Retinal pigment epithelial cell (primary cell): Measurements from ENCODE around the gene MRM2.

Experiments used
- DNase-seq: peaks from one replicate; pipeline ENCODE4 v3.0.0-alpha.2; 2010; ENCODE audit warnings: low read depth
- H3K4me3 ChIP-seq: 2 replicates; pipeline ENCODE4 v1.5.1; 2011; ENCODE audit warnings: mild to moderate bottlenecking, low read length, control low read depth, moderate library complexity
- TF ChIP-seq, protein P1 (sequence below): conservative IDR thresholded peaks from 2 replicates; pipeline ENCODE4 v1.5.1; 2011; ENCODE audit warnings: low read depth, low read length, control low read depth, inconsistent platforms

Gene MRM2

DNA sequence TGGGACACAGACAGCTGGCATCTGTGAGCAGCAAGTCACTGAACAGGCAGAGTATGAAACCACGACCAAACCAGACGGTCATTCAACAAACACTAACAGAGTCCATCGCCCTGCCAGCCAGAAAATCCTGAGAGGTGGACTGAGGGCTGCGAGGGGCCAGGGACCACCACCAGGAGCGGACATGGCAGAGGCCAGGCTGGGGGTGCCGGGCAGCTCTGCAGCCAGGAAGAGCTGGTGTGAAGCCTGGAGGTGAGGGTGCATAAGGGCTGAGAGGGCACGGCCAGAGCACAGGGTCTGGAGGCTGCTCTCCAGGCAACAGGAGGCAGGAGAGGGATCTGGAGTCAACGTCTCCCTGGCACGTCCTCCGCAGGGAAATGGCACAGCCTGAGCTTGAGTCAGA lies 24.8 kb downstream of the MRM2 start:
- no peak overlapping the region for H3K4me3 ChIP-seq
- TF ChIP-seq, protein P1, sequence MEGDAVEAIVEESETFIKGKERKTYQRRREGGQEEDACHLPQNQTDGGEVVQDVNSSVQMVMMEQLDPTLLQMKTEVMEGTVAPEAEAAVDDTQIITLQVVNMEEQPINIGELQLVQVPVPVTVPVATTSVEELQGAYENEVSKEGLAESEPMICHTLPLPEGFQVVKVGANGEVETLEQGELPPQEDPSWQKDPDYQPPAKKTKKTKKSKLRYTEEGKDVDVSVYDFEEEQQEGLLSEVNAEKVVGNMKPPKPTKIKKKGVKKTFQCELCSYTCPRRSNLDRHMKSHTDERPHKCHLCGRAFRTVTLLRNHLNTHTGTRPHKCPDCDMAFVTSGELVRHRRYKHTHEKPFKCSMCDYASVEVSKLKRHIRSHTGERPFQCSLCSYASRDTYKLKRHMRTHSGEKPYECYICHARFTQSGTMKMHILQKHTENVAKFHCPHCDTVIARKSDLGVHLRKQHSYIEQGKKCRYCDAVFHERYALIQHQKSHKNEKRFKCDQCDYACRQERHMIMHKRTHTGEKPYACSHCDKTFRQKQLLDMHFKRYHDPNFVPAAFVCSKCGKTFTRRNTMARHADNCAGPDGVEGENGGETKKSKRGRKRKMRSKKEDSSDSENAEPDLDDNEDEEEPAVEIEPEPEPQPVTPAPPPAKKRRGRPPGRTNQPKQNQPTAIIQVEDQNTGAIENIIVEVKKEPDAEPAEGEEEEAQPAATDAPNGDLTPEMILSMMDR = no peak

DNA sequence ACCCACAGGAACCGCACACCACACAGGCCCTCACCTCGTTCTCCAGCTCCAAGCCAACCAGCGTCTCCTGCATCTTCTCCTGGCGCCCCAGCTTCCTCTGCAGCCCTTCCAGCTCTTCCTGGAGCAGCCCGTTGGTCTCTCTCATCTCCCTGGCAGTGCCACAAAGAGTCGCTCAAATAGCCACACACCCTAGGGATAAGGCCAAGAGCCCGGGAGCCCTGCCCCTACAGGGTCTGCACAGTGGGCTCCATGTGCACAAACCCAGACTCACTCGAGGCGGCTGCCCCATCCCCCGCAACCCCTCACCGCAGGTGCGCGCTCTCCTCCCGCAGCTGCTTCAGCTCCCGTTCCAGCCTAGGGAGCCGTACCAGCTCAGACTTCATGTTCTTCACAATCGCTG lies 26.2 kb downstream of the MRM2 start:
- TF ChIP-seq, protein P1 = no peak
- no peak overlapping the region for H3K4me3 ChIP-seq
- no peak for DNase-seq

More for the DNA sequence above, 24.8 kb downstream of the MRM2 start:
- DNase-seq = no peak

DNA sequence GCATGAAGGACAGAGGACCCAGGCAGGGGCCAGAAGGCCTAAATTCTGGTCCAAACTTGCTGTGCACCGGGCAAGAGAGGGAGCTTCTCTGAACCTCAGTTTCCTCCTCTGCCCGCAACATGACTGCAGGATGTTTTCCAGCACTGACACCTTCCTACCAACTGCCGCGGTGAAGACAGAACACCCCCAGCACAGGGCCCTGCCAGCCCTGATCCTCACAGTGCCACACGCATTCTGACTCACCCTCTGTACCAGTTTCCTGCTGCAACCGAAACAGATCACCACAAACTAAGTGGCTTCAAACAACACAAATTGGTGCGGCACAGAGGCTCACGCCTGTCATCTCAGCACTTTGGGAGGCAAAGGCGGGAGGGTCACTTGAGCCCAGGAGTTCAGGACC lies 27.4 kb downstream of the MRM2 start:
- TF ChIP-seq, protein P1 = no peak
- DNase-seq = no peak
- no peak overlapping the region for H3K4me3 ChIP-seq

DNA sequence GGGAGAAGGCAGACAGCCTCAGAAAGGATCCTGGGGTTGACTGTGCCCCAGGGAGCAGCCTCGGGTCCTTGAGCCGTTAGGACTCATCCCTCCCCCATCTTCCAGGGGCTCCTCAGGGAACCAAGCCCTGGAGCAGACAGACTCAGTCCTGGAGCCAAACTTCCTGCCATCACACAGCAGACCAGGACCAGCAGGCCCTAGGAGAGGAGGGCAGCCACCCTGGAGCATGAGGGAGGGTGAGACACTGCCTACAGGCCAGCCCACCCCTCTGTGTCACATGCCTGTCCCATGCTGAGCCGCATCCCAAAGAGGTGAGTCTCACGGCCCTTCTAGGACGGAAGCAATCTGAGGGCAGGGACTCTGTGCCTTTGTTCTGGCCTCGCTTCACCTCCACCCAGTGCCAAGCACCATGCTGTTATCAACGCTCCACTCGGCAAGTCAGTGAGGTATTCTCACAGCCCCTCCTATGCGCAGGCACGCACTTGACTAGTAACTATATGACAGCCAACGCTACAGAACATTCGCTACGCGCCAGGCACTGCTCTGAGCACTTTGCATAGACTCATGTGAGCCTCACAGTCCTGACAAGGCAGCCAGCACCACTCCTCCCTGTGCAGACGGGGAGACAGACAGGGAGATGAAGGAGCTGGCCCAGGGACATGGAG lies 28.3 kb downstream of the MRM2 start:
- H3K4me3 ChIP-seq = no peak overlapping the region
- DNase-seq = no peak
- TF ChIP-seq, protein P1 = no peak

DNA sequence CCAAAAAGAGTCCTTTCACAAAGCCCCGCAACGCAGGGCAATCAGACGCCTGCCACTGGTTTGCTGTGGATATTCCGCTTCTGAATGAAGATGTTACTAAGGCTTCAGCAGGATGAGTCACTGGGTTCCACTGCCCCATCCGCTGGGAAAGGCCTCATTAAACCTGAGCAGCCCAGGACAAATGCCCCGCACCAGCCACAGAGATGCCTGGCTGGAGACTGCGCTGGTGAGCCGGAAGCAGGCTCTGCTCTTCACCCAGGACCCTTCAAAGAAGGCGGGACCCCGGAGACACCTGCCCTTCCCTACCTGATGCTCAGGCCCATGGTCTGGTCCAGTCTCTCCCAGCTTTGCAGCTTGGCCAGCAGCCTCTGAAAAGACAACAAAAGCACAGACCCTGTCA lies 29.1 kb downstream of the MRM2 start:
- TF ChIP-seq, protein P1 = no peak
- H3K4me3 ChIP-seq = no peak overlapping the region
- DNase-seq = no peak

DNA sequence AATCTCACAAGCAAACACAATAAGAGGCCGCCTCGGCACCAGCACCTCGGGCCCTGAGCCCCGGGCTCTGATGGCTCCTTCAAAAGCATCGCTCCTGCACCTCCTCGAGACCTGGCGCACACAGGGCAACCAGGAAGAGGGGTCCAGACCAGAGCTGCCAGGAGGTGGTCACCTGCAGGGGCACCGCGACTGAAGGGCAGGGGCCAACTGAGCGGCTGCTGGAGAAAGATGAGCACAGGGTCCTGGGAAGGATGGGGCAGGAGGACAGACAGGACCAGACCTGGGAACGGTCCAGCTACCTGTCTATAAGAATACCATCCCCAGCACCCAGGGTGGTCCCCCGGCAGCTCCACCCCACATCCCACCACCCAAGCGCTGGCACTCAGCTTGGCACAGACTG lies 30.1 kb downstream of the MRM2 start:
- no peak overlapping the region for H3K4me3 ChIP-seq
- DNase-seq = no peak
- TF ChIP-seq, protein P1 = no peak

DNA sequence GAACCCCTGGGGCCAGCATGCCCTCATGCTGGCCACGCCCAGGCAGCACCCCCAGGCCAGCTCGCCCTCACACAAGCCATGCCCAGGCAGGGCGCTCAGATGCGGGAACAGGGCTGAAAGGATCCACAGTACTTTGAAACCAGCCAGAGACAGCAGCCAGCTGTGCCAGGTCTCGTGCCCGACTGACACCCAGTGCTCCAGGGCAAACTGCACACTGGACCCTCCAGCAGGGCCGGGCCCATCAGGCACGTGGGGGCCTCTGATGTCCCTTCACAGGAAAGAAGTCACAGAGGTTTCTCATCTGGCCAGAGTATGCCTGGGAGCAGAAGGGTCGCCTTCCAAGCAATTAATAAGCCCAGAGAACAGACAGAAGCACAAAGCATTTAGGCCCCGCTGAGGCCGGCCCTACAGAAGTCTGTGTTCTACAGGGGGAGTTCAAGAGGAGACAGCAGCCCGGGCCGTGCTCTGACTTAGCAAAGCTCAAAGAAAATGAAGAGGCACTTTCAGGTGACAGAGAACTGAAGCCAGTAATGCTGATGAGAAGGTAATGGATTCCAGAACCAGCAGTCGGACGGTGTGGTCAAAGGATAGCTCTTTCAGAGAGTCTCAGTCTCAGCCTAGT lies 30.6 kb downstream of the MRM2 start:
- DNase-seq = no peak
- TF ChIP-seq, protein P1 = no peak
- H3K4me3 ChIP-seq = no peak overlapping the region
